Upper lobe of right lung (tissue), 1 donor: ENCODE measurements around the gene LONRF2. TPM values are rescaled to one million over a fixed set of nuclear protein-coding genes. Genes with fewer than 3 reads are reported as not detected.

ENCODE experiments used
- ATAC-seq: fragments of 200-7000 bp; cut with Tn5 transposase; one replicate; pipeline ENCODE4 v1.9.1; 2020; ENCODE audit warnings: mild to moderate bottlenecking, moderate library complexity
- DNase-seq: peaks from one replicate; pipeline ENCODE4 v3.0.0-alpha.2; 2020
- H3K27ac ChIP-seq: fragments of 200-600 bp; one replicate; pipeline ENCODE4 v1.8.0; 2022
- H3K27me3 ChIP-seq: fragments of 200-600 bp; one replicate; pipeline ENCODE4 v1.8.0; 2022; ENCODE audit warnings: mild to moderate bottlenecking
- H3K36me3 ChIP-seq: fragments of 200-600 bp; one replicate; pipeline ENCODE4 v1.8.0; 2022
- H3K4me1 ChIP-seq: fragments of 200-600 bp; one replicate; pipeline ENCODE4 v1.8.0; 2022
- H3K4me3 ChIP-seq: fragments of 200-600 bp; one replicate; pipeline ENCODE4 v1.8.0; 2022; ENCODE audit warnings: mild to moderate bottlenecking
- H3K9me3 ChIP-seq: fragments of 200-600 bp; one replicate; pipeline ENCODE4 v1.8.0; 2022
- intact Hi-C: fragments of 100-400 bp; cut with DNase I; formaldehyde crosslinking; loops from one replicate; pipeline ENCODE4 v1.11.0; 2022
- total RNA-seq: library from RNA; stranded (reverse); fragmentation: NEBNext Ultra II Directional; extraction: Animal tissue kit (Norgen Biotek cat#: 25700); gene quantifications from one replicate; pipeline ENCODE4 v1.2.1, GENCODE V29; 2021
- TF ChIP-seq, protein P1 (sequence below): fragments of 200-600 bp; IDR thresholded peaks from one replicate; pipeline ENCODE4 v1.8.0; 2022; ENCODE audit warnings: antibody characterized with exemption
- donor health status: DM: no; HTN: yes; CAD: no; lungs with severe emphysema.

The LONRF2 gene
- total RNA-seq, 1 donor from 2014 or later: 4.2 TPM

DNA sequence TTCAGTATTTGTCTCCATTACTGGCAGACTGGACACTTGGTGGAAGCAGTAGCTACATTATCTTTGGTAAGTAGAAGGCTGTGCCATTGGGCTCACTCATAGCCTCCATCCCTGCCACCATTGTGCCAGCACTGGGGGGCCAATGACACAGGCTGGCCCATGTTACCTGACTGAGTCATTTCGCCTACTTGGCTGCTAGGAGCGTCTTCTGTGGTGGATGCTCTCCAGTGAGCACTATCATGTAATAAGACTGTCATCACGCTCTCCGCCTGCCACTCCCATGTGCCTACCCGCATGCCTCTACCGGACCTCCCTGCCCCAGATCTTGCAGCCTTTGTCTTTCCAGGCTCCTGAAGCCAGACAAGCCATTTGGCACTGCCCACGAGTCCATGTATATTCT is 56.2 kb downstream of the LONRF2 start:
- intact Hi-C loops: loop anchor here (10.0 kb wide), 1 partner anchor 119 kb away; no protein-coding TSS in a partner anchor
- ATAC-seq (no peak), DNase-seq (no peak)
- TF ChIP-seq, protein P1, sequence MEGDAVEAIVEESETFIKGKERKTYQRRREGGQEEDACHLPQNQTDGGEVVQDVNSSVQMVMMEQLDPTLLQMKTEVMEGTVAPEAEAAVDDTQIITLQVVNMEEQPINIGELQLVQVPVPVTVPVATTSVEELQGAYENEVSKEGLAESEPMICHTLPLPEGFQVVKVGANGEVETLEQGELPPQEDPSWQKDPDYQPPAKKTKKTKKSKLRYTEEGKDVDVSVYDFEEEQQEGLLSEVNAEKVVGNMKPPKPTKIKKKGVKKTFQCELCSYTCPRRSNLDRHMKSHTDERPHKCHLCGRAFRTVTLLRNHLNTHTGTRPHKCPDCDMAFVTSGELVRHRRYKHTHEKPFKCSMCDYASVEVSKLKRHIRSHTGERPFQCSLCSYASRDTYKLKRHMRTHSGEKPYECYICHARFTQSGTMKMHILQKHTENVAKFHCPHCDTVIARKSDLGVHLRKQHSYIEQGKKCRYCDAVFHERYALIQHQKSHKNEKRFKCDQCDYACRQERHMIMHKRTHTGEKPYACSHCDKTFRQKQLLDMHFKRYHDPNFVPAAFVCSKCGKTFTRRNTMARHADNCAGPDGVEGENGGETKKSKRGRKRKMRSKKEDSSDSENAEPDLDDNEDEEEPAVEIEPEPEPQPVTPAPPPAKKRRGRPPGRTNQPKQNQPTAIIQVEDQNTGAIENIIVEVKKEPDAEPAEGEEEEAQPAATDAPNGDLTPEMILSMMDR: no peak
- Histone ChIP-seq H3K27ac (no peak overlapping the region), H3K9me3 (no peaks in the 10 kb centered on the region), H3K4me3 (no peak overlapping the region), H3K27me3 (no peaks in the 10 kb centered on the region), H3K36me3 (no peaks in the 10 kb centered on the region), H3K4me1 (no peaks in the 10 kb centered on the region)

DNA sequence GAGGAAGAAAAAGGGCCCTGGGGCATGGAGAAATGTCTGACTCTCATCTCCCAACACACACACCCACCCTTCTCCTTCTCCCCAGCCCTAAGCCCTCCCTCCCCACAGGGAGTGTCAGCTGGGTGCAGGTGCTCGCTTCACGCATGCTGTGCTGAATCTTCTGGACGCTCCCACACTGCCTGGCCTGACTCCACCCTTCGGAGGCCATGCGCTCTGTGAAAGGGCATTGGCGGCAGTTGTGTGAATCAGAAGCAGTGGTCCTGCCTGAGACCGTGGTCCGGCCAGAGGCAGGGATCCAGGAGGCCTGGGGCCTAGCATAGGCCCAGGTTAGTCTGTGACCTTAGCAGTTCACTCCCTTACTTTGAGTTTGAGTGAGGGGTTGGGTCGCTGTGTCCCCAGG is 57.1 kb downstream of the LONRF2 start:
- Histone ChIP-seq H3K4me3 (no peak overlapping the region), H3K27ac (no peak overlapping the region), H3K27me3 (no peaks in the 10 kb centered on the region), H3K36me3 (no peaks in the 10 kb centered on the region), H3K9me3 (no peaks in the 10 kb centered on the region), H3K4me1 (no peaks in the 10 kb centered on the region)
- DNase-seq (no peak), ATAC-seq (no peak)
- TF ChIP-seq, protein P1: no peak
- intact Hi-C loops: loop anchor here (10.0 kb wide), 1 partner anchor 120 kb away; no protein-coding TSS in a partner anchor

DNA sequence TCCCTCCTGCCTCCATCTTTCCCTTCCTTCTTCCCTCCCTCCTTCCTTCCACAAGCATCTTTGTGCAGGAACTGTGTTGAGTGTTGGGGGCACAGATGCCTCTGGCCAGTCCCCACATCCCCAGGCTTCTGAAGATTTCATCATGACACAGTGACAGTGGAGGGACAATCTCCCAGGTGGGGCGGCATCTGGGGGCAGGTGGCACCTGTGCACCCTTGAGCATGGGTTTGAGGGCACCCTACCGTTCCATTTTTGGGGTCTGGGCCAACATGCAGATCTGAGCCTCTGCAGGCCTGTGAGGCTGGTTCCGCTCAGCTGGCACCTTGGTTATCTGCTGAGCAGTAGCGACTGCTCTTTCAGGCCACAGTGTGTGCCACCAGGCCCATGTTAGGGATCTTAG is 57.6 kb downstream of the LONRF2 start:
- TF ChIP-seq, protein P1: no peak
- no peaks in the 10 kb centered on the region for H3K4me1 ChIP-seq
- intact Hi-C loops: loop anchor here (10.0 kb wide), 1 partner anchor 120 kb away; no protein-coding TSS in a partner anchor

DNA sequence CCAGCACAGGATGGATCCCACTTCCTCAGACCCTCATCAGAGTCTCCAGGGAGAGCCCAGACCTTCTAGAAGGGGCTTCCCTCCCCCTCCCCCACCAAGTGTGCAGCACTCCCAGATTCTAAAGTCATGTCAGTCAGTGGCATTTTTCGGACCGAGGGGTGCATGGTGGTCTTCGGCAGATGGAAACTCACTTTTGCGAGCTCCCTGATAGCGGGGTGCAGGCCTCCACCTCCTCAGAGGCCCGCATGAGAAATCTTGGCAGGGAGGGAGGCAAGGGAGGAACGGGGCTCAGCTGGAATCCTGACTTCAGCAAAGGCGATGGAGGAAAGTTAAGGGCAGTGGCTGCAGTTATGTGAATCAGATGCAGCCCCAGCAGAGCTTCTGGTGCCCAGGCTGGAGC is 58.2 kb downstream of the LONRF2 start:
- TF ChIP-seq, protein P1: no peak
- Histone ChIP-seq H3K4me3 (no peak overlapping the region), H3K9me3 (no peaks in the 10 kb centered on the region), H3K36me3 (no peaks in the 10 kb centered on the region), H3K27ac (no peak overlapping the region), H3K27me3 (no peaks in the 10 kb centered on the region), H3K4me1 (no peaks in the 10 kb centered on the region)
- no peak for DNase-seq
- no peak for ATAC-seq
- intact Hi-C loops: loop anchor here (10.0 kb wide), 1 partner anchor 121 kb away; no protein-coding TSS in a partner anchor

More for the DNA sequence above, 57.6 kb downstream of the LONRF2 start:
- no peaks in the 10 kb centered on the region for H3K9me3 ChIP-seq
- no peak overlapping the region for H3K27ac ChIP-seq
- ATAC-seq (no peak), DNase-seq (no peak)
- H3K27me3 ChIP-seq: no peaks in the 10 kb centered on the region
- no peaks in the 10 kb centered on the region for H3K36me3 ChIP-seq
- H3K4me3 ChIP-seq: no peak overlapping the region

DNA sequence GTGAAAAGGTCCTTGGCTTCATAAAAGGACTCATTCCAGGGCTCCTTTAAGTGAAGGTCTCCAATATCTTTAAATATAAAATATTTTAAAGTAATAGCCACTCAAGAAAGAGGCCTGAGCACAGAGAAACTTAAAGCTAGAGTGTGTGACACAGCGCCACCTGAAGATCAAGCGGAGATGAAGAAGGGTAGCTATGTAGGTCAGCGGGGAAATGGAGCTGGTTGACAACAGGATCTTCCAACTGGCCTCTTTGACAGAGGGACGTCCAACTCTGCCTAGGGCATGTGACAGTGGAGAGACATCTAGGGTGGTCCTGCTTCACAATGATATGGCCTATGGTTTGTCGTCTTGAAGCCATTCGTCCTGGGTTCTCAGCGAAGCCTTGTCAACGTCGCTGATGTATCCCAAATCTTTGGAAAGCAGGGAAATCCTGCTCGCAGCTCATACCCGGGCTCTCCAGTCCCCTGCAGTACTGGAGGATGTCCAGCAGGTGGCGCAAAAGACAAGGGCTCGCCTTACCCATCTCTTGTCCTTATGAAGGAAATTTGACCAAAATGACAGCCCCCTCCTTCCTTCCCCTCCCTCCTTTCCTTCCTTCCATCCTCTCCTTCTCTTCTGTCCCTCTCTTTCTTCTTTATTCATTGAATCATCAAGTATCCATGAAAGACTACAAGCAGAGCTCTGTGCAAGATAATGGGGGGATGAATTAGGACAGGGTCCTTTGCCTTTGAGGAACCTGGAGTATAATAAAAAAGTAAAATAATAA is 59.6 kb downstream of the LONRF2 start:
- H3K4me1 ChIP-seq: no peaks in the 10 kb centered on the region
- no peak overlapping the region for H3K4me3 ChIP-seq
- TF ChIP-seq, protein P1: peak; percentile 99
- H3K9me3 ChIP-seq: no peaks in the 10 kb centered on the region
- H3K36me3 ChIP-seq: no peaks in the 10 kb centered on the region
- no peaks in the 10 kb centered on the region for H3K27me3 ChIP-seq
- no peak overlapping the region for H3K27ac ChIP-seq
- intact Hi-C loops: loop anchor here (10.0 kb wide), 1 partner anchor 122 kb away; no protein-coding TSS in a partner anchor
- DNase-seq: peak; percentile 83
- ATAC-seq: peak; percentile 85
